DMS 273 (cell line): ENCODE measurements around the gene PHLDA3.
"Not testable (repeated sequence)": the region's sequence is repeated elsewhere in the genome, so short reads cannot be mapped to it uniquely, and the experiment has no call there.

Experiments used
- DNase-seq: peaks from one replicate; lab custom pipeline; 2025; ENCODE audit not compliant: unreplicated experiment; lab: John Stamatoyannopoulos, UW

Gene PHLDA3

GRCh38 chr1:201503397-201504176, 34.6 kb upstream of the PHLDA3 start:
- peak; percentile 78 for DNase-seq

- no peak for DNase-seq
These were observed 33.5 kb upstream of the PHLDA3 start for GRCh38 chr1:201502511-201502857.

GRCh38 chr1:201501812-201502510, 33.0 kb upstream of the PHLDA3 start:
- peak; percentile 26 for DNase-seq

- DNase-seq: no peak
These were observed 32.2 kb upstream of the PHLDA3 start for GRCh38 chr1:201501144-201501543.

GRCh38 chr1:201500670-201501120, 31.7 kb upstream of the PHLDA3 start:
- no peak for DNase-seq

GRCh38 chr1:201499795-201500669, 31.0 kb upstream of the PHLDA3 start:
- no peak for DNase-seq

- no peak for DNase-seq
These were observed 30.2 kb upstream of the PHLDA3 start for GRCh38 chr1:201499191-201499590.

- DNase-seq: no peak
These were observed 29.6 kb upstream of the PHLDA3 start for GRCh38 chr1:201498621-201499020.

- no peak for DNase-seq
These were observed 29.0 kb upstream of the PHLDA3 start for GRCh38 chr1:201497935-201498509.

- no peak for DNase-seq
These were observed 27.3 kb upstream of the PHLDA3 start for GRCh38 chr1:201496296-201496690.

GRCh38 chr1:201495551-201496295, 26.7 kb upstream of the PHLDA3 start:
- peak; percentile 25 for DNase-seq

- no peak for DNase-seq
These were observed 25.0 kb upstream of the PHLDA3 start for GRCh38 chr1:201493757-201494617.

- not testable (repeated sequence) for DNase-seq
These were observed 24.2 kb upstream of the PHLDA3 start for GRCh38 chr1:201493026-201493656.

GRCh38 chr1:201491896-201492511, 23.0 kb upstream of the PHLDA3 start:
- no peak for DNase-seq

GRCh38 chr1:201490708-201491131, 21.7 kb upstream of the PHLDA3 start:
- no peak for DNase-seq

- no peak for DNase-seq
These were observed 20.8 kb upstream of the PHLDA3 start for GRCh38 chr1:201489643-201490261.

- DNase-seq: no peak
These were observed 20.0 kb upstream of the PHLDA3 start for GRCh38 chr1:201488830-201489589.
